T-helper 9 cell (primary cell): ENCODE data around the gene RNPS1.

Experiments used
- DNase-seq: peaks from one replicate; pipeline ENCODE4 v3.0.0-alpha.2; 2020

Gene RNPS1

DNA sequence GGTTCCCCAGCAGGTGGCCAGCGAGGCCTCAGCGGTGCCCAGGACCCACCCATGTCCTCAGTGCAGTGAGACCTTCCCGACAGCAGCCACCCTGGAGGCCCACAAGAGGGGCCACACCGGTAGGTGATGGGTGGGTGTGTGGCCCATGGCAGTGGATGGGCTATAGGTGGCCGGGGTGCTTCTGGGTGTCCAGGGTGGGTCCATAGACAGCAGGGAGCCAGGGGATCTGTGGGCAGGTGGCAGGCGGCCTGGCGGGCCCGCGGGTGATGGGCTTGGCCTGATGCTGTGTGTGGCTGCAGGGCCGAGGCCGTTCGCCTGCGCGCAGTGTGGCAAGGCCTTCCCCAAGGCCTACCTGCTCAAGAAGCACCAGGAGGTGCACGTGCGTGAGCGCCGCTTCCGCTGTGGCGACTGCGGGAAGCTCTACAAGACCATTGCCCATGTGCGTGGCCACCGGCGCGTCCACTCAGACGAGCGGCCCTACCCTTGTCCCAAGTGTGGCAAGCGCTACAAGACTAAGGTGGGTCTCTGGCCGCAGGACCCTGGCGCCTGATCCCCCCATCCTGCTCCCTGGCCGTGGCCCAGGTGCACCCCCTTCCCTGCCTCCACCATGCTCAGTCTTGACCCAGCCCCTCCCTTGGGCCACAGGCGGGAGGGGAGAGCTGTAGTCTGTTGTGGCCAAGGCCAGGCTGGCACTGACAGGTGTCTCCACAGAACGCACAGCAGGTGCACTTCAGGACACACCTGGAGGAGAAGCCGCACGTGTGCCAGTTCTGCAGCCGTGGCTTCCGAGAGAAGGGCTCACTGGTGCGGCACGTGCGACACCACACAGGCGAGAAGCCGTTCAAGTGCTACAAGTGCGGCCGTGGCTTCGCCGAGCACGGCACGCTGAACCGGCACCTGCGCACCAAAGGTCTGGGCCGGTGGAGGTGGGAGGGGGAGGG, 33.8 kb downstream of the RNPS1 start:
- DNase-seq = no peak

DNA sequence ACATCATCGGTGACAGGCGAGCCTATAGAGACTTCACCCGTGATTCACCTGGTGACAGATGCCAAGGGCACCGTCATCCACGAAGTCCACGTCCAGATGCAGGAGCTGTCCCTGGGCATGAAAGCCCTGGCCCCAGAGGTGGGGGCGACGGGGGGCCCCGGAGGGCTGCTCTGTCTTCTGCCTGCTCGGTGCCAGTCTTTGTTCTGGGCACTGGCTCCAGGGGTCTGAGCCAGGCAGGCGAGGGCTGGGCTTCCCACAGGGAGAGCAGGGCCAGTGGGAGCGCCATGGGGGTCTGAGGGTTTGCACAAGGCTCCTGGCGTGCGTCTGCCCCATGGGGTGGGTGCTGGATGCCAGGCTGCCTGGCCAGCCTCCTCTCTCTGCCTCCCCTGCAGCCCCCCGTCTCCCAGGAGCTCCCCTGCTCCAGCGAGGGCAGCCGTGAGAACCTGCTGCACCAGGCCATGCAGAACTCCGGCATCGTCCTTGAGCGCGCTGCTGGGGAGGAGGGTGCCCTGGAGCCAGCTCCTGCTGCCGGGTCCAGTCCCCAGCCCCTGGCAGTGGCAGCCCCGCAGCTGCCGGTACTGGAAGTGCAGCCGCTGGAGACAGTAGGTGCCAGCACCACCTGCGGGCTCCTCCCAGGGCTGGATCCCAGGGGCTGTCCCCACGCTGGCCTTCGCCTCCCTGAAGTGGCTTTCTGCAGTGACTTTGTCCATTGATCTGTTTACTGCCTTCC, 34.7 kb downstream of the RNPS1 start:
- no peak for DNase-seq

DNA sequence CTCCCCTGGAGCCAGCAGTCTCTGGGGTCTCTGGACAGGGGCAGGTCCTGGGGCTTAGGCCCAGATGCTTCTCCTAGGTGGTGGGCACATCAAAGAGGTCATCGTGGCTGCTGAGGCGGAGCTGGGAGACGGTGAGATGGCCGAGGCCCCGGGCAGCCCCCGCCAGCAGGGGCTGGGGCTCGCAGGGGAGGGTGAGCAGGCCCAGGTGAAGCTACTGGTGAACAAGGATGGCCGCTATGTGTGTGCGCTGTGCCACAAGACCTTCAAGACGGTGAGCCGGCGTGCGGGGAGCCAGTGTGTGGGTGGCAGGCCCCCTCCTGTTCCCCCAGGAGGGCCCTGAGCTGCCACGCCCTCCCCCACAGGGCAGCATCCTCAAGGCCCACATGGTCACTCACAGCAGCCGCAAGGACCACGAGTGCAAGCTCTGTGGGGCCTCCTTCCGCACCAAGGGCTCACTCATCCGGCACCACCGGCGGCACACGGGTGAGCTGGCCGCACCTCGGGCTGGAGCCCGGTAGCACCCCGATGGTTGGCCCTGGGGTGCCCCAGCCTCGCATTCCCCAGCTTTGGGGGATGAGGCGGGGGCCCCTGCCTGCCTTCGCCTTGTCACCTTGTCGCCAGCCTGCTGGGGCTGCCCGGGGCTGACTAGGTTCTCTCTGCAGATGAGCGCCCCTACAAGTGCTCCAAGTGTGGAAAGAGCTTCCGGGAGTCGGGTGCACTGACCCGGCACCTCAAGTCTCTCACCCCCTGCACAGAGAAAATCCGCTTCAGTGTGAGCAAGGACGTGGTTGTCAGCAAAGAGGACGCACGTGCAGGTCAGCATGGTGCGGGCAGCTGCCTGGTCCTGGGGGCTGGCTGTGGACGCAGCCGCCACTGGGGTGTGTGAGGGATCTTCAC, 35.6 kb downstream of the RNPS1 start:
- DNase-seq = no peak

DNA sequence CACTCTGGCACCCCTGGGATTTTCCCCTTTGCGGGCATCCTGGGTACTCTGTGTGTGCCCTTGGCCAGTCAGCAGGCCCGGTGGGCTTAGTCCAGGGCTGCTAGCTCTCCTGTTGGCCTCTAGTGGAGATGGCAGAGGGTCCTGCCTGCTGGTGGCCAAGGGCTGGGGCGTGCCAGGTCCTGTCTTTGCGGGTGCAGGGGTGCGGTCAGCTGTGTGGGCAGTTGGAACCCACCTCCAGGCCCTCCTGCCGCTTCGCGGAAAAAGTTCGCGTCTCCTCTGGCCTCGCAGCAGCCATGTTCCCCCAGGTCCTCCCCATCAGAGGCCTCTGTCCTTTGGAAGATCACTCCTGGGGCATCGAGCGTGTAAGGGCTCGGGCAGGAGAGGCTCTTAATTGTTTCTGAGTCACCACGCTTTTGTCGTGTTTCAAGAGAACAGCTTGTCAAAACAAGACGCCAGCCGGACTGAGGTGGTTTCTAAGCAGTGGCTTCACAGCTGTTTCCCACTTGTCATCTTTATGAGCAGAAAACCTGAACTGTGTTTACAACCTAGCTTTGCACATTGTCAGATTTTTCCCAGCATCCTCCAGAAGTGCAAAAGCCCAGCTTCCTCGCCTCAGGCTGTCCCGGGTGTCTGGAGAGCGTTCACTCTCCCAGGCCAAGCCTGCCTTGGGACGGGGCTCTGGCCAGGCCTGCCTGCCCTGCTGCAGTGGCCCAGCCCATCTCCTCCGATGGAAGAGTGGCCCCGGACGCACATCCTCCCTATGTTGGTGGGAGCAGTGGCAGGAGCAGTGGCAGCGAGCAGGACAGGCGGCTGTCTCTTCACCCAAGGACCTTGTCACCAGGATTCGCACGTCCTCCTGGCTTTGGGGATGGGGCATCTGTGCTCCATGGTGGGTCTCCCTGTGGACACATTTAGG, 36.7 kb downstream of the RNPS1 start:
- DNase-seq = no peak

DNA sequence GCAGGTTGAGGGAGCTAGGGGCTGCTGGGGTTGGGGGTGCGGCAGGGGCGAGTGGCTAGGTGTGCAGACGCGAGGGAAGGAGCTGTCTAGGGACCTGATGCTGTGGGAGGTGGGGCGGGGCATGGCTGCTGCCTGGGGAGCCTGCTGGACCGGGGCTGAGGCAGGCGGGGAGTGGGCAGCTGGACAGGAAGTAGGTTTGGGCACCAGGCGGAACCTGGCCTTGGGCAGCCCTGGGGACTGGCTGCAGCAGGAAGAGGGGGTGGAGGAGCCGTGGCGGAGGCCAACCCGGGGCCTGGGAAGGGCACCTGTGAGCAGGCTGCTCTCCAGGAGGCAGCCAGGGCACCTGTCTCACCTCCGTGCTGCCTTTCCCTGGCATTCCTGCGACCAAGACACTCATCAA, 37.5 kb downstream of the RNPS1 start:
- DNase-seq = no peak

DNA sequence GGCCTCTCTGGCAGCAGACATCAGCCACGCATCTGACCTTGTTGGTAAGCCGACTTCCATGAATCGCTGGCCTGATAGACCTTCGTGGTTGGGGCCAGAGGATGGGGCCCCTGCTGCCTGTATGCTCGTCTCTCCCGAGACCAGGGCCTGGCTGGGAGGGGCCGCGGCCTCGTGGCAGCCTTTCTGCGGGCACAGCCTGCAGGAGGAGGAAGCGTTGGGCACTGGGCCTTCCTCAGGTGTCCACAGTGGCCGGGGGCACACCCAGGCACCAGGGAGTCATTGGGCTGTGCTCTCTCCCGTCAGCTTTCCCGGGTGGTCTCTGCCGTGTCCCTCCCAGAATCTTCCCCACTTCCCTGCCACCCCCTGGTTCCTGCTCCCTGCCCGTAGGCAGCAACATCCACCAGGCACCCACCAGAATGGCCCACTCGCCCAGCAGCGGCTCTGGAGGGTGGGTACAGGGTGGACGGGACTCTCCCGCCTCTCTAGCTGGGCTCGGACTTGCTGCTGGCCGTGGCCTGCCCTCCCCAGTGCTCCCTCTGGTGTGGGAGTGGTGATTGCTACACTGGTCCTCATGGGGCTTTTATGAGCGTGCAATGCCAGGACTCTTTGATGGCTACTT, 38.2 kb downstream of the RNPS1 start:
- DNase-seq = no peak

DNA sequence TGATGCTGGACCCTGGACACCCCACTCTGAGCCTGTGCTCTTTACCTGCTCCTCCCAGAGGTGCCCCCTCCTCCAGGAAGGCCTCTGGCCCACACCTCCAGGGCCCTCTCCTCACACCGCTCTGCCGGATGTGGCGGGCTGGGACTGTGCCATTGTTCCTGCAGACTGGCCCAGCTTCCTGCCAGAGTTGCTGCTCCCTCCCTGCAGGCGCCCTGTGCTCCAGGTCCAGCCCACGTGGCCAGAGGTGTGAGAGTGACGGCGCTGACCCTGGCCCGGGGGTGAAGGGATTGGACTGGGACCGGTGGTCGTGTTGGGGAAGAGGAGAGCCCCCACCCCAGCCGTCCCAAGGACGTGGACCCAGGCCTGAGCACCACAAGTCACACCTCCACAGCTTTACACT, 38.8 kb downstream of the RNPS1 start:
- DNase-seq = no peak

DNA sequence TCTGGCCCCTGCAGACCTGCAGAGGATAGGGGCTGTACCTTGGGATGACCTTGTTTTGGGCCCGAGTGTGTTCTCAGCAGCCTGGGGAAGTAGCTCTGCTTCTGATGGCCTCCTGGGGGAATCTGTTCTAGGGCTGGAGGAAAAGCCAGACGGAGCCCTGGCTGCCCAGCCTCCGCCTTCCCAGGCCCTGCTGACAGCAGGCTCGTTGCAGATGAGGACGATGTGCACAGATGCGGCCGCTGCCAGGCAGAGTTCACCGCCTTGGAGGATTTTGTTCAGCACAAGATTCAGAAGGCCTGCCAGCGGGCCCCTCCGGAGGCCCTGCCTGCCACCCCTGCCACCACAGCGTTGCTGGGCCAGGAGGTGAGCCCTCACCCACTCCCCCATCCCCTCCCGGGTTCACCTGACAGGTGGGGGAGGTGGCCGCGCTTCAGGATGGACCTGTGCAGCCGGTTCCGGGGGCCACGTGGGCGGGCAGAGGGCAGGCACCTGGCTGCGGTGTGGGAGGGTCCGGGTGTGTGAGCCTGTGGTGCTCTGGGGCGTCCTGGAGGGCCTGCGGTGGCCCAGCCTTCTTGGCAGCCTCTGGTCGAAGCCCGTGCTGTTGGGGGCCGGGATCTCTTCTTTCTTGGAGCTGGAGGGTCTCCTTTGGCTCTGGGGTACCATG, 39.6 kb downstream of the RNPS1 start:
- no peak for DNase-seq

- DNase-seq = no peak
Observed at GRCh38 chr16:2226918-2227317, 41.0 kb downstream of the RNPS1 start.

GRCh38 chr16:2226245-2226793, 41.6 kb downstream of the RNPS1 start:
- no peak for DNase-seq

- DNase-seq = peak; percentile 19
Observed at GRCh38 chr16:2223942-2224486, 43.9 kb downstream of the RNPS1 start.

GRCh38 chr16:2223221-2223941, 44.5 kb downstream of the RNPS1 start, which contains the start of gene E4F1:
Gene E4F1, plus strand, starts transcription at chr16:2223591. Its CDS starts 23 bp downstream, at chr16:2223614.
- DNase-seq = peak; percentile 98

GRCh38 chr16:2216330-2216729, 51.6 kb downstream of the RNPS1 start:
- no peak for DNase-seq

DNA sequence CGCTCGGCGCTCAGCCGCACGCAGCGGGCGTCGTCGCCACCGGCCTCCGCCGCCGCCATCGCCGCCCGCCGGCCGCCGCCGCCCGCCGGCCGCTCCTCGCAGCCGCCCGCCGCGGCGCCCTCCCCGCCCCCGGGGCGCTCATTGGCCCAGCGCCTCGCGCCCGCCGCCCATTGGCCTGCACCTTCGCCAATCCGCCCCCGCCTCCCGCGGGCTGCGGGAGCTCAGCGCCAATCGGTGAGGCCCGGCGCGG, 53.3 kb downstream of the RNPS1 start, which contains the start of gene PGP:
PGP (minus strand) TSS at position 122 of the 250 bp plus-strand sequence; CDS start at position 59, 63 bp downstream.
- DNase-seq = no peak

DNA sequence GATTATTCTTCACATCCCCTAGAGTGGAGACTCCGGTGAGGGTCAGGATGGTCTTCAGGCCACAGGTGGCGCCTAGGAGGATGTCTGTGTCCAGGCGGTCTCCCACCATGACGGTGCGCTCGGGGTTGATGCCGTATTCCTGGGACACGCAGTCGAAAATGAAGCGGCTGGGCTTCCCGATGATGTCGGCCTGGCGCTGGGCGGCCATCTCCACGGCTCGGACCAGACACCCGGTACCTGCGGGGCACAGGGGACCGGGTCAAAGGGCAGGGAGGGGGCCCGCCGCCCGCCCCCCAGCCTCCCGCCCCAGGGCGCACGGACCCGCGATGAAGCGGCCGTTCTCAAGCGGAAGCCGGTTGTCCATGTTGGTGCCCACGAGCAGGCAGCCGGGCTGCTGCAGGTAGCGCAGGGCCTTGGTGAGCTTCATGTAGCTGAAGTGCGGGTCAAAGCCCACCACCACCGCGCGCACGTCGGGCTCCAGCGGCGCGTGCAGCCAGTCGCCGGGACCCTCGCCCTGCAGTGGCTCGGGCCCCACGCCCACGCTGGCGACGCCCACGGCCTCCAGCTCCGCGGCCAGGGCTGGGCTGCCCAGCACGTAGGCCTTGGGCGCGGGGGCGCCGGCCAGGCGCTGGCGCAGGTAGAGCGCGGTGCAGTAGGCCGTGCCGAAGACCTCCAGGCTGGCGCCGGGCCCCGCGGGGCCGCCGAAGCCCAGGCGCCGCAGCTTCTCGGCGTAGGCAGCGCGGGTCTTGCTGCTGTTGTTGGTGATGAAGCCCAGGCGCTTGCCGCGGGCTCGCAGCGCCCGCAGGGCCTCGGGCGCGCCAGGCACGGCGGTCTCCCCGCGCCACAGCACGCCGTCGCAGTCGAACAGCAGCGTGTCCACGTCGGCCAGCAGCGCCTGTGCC, 53.9 kb downstream of the RNPS1 start:
- DNase-seq = no peak

GRCh38 chr16:2212362-2213324, 55.3 kb downstream of the RNPS1 start:
- no peak for DNase-seq

- no peak for DNase-seq
Observed at GRCh38 chr16:2211923-2212347, 56.0 kb downstream of the RNPS1 start.
